ENCODE measurements around the gene RBM42. TPM values are rescaled to one million over a fixed set of nuclear protein-coding genes. Genes with fewer than 3 reads are reported as not detected.

RBM42 gene, protein sequence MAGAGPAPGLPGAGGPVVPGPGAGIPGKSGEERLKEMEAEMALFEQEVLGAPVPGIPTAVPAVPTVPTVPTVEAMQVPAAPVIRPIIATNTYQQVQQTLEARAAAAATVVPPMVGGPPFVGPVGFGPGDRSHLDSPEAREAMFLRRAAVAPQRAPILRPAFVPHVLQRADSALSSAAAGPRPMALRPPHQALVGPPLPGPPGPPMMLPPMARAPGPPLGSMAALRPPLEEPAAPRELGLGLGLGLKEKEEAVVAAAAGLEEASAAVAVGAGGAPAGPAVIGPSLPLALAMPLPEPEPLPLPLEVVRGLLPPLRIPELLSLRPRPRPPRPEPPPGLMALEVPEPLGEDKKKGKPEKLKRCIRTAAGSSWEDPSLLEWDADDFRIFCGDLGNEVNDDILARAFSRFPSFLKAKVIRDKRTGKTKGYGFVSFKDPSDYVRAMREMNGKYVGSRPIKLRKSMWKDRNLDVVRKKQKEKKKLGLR
- total RNA-seq: 40.9 and 48.0 TPM in 2 replicates

DNA sequence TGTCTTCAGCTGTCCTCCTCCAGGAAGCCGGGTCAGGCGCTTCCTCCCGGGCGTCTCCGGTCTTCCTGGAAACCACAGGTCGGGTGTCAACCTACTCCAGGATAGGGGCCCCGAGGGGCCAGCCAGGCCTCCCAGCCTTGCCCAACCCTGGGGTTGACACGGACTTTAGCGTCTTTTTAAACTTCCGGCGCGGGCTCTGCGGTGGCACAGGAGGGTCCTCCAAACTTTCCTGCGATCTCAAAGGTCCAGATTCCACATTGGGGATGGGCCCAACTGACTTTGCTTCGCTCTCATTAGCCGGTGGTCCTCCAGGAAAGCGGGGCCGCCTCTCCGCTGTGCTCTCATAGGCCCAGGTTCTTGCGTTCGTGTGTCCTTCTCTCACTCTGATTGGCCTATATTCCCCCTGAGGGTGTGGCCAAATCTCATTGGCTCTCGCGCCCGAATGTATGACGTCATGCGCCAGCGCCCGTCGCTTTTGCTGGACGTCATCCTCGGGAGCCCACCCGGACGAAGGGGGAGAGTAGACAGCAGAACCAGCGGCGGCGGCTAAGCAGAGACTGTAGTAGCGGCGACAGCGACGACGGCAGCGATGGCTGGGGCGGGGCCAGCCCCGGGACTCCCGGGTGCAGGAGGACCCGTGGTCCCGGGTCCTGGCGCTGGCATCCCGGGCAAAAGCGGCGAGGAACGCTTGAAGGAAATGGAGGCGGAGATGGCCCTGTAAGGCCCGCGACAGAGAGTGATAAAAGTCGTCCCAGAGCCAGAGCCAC, at the start of gene RBM42:
Gene RBM42, plus strand, starts transcription at position 472 of the 767 bp plus-strand sequence. Its CDS starts 118 bp downstream, at position 590.

DNA sequence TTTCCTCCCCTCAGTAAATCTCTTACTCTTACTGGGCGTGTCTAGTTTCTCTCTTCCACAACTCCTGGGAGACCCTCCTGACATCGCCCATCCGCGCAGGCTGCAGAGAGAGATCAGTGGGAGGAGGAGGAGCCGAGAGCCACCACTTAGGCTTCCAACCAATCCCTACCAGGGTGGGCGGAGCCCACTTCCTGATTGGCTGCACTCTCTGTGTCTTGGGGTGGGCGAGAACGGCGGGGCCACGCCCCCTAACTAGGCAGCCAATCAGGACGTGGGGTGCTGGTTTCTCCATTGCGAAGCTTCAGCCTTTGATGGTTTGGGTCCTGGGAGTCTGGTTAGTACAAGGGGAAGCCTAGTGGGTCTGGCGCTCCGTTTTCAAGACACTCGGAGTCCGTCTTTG, 43.0 kb upstream of the RBM42 start, which contains the start of gene PMIS2:
Gene PMIS2, plus strand, starts transcription at position 326 of the 400 bp plus-strand sequence. CDS start 87 bp downstream, outside the sequence.

DNA sequence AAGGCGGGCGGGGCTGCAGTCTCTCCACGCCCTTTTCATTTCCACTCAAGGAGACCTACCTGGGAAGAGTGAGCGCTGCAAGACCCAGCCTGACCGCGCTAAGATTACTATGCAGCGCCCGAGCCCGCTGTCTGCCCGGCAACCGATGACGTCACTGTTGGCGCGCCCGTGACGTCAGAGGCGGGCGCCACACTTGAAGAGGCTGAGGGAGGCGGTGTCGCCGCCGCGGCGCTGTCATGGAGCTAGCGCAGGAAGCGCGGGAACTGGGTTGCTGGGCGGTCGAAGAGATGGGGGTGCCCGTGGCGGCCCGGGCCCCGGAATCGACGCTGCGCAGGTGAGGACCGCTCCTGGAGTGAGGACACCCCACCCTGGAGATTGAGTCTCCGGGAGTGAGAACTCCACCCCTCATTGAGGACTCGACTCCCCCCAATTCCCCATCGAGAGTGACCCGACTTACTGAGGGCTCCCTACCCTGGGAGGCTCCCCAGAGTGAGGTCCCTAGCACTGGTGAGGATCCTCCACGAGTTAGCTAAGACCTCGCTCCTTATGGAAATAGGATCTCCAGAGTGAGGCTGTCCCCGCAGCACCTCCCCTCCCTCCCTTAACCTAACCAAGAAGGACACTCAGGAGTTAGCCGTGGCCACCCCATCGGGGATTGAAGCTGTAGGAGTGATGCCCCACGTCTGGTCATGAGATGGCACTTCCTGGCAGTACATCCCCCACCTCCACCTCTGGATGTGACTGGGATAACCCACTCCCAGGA, 16.1 kb upstream of the RBM42 start, which contains the start of gene HAUS5:
Gene HAUS5, plus strand, starts transcription at position 177 of the 763 bp plus-strand sequence. Its CDS starts 60 bp downstream, at position 237.

DNA sequence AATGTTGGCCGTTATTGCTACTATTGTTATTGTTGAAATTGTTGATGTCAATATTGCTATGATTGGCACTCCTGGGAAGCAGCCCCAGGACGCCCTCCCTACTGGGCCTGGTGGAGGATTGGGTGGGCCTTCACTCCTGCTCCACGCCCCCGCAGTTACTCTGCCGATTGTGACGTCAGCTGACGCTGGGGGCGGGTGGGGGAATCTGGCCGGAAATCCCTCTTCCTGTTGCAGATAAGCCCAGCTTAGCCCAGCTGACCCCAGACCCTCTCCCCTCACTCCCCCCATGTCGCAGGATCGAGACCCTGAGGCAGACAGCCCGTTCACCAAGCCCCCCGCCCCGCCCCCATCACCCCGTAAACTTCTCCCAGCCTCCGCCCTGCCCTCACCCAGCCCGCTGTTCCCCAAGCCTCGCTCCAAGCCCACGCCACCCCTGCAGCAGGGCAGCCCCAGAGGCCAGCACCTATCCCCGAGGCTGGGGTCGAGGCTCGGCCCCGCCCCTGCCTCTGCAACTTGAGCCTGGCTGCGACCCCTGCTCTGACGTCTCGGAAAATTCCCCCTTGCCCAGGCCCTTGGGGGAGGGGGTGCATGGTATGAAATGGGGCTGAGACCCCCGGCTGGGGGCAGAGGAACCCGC, 12.8 kb downstream of the RBM42 start, which contains the start of gene ETV2:
Gene ETV2, plus strand, starts transcription at position 231 of the 637 bp plus-strand sequence. CDS start 716 bp downstream, outside the sequence.

DNA sequence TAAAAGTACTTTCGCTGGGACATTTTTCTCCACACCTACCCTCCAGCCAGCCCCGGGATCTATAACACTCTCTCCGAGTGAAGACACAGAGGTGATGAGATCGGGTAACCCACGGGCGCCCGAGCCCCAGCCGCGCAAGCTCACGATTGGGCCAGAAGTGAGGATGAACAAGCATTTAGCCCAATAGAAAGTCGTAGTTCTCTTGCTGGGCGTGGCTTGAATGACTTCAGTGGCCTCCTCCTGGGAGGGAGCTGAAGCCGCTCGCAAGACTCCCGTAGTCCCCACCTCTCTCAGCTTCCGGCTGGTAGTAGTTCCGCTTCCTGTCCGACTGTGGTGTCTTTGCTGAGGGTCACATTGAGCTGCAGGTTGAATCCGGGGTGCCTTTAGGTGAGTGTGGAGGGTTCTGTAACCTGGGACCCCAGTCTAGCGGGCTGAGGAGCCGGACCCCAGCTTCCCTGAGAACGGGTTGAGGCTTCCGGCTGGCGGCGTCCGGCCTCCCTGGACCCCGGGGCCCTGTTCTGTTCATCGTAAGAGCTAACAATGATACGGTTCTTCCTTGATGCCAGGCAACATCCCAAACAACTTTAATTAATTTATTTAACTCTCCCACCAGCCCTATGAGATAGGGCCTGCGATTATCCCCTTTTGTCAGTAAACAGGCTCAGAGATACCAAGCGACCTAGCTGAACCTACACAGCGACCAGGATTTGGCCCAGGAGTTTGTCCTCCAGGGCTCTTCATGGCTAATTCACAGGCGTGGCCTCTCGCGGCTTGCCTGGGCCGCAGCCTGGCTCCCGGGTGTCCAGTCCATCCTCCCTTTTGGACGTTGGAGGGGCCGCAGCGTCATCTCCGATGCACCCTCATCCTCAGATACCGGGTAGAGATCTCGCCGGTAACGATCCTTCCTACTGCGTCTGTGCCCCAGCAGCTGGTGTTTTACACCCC, 19.5 kb downstream of the RBM42 start, which contains the start of gene COX6B1:
Gene COX6B1, plus strand, starts transcription at position 307 of the 945 bp plus-strand sequence. CDS start 2,921 bp downstream, outside the sequence.

DNA sequence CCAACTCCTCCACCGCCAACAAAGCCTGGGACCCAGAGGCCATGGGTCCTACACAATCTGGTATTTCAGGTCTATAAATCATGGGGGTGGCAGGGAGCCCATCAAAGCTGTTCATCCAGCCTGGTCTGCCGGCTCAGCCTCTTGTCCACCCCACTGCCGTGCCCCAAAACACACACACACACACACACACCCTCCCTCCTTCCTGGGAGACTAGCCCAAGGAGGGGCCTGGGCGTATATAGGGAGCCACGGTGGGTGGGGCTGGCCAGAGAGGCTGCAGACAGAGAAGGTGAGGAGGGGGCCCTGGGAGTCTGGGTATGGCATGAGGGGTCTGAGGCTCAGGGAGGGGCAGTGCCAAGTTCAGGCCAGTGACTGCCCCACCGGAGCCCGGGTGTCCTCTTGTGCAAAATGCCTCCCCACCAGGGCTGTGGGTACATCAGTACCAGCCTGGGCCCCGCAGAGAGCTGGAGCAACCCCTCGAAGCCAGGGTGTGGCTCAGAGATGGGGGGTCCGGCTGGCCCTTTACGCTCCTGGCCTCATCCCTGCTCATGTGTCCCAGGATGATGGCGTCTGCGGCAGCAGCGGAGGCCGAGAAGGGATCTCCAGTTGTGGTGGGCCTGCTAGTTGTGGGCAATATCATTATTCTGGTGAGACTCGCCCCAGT, 37.5 kb downstream of the RBM42 start, which contains the start of gene UPK1A:
Gene UPK1A, plus strand, starts transcription at position 267 of the 663 bp plus-strand sequence. Its CDS starts 296 bp downstream, at position 563.

Other genes with a start within 250 kb of the RBM42 start
- 0.24 TPM in 1 of 2 replicates, not detected in the other for gene FFAR2, start 180.8 kb upstream of the RBM42 start, total RNA-seq
- 3.1 TPM in 1 of 2 replicates, not detected in the other for gene KRTDAP, start 138.6 kb upstream of the RBM42 start, total RNA-seq
- gene DMKN, start 115.4 kb upstream of the RBM42 start, total RNA-seq: 75.0 and 131 TPM in 2 replicates
- 2.3 and 16.6 TPM in 2 replicates for gene SBSN, start 100.7 kb upstream of the RBM42 start, total RNA-seq
- gene GAPDHS, start 95.6 kb upstream of the RBM42 start, total RNA-seq: not detected in 2 replicates
- gene TMEM147, start 83.4 kb upstream of the RBM42 start, total RNA-seq: 132 and 141 TPM in 2 replicates
- not detected in 2 replicates for gene ATP4A, start 65.4 kb upstream of the RBM42 start, total RNA-seq
- not detected in 2 replicates for gene PMIS2, start 42.9 kb upstream of the RBM42 start, total RNA-seq
- 3.8 and 7.5 TPM in 2 replicates for gene HAUS5, start 16.3 kb upstream of the RBM42 start, total RNA-seq
- gene ETV2, start 12.7 kb downstream of the RBM42 start, total RNA-seq: not detected in 2 replicates
- gene COX6B1, start 19.3 kb downstream of the RBM42 start, total RNA-seq: 309 and 377 TPM in 2 replicates
- not detected in 2 replicates for gene UPK1A, start 37.5 kb downstream of the RBM42 start, total RNA-seq
- gene ZBTB32, start 75.5 kb downstream of the RBM42 start, total RNA-seq: not detected in 2 replicates
- 6.7 and 7.9 TPM in 2 replicates for gene KMT2B, start 89.0 kb downstream of the RBM42 start, total RNA-seq
- not detected in 2 replicates for gene IGFLR1, start 113.4 kb downstream of the RBM42 start, total RNA-seq
- 3.2 and 5.3 TPM in 2 replicates for gene U2AF1L4, start 116.4 kb downstream of the RBM42 start, total RNA-seq
- gene PSENEN, start 116.6 kb downstream of the RBM42 start, total RNA-seq: 15.9 and 18.1 TPM in 2 replicates
- gene LIN37, start 119.5 kb downstream of the RBM42 start, total RNA-seq: 6.4 and 8.0 TPM in 2 replicates
- 0.43 TPM in 1 of 2 replicates, not detected in the other for gene HSPB6, start 128.0 kb downstream of the RBM42 start, total RNA-seq
- gene PROSER3, start 129.1 kb downstream of the RBM42 start, total RNA-seq: 2.9 and 4.0 TPM in 2 replicates
- under 0.01 TPM in 1 of 2 replicates, not detected in the other for gene ARHGAP33, start 146.5 kb downstream of the RBM42 start, total RNA-seq
- gene PRODH2, start 183.8 kb downstream of the RBM42 start, total RNA-seq: not detected in 2 replicates
- not detected in 2 replicates for gene NPHS1, start 223.5 kb downstream of the RBM42 start, total RNA-seq
- gene KIRREL2, start 227.9 kb downstream of the RBM42 start, total RNA-seq: not detected in 2 replicates
- gene APLP1, start 239.5 kb downstream of the RBM42 start, total RNA-seq: 1.7 TPM in 1 of 2 replicates, not detected in the other

Data from tracheal epithelial cell (primary cell).